ENCODE measurements around the gene STAT3.

GRCh38 chr17:42284024-42284369 lies 104.2 kb downstream of the STAT3 start:
- TF ChIP-seq CTCF (IDR thresholded peaks at IDR 0.05; ENCODE audit: low read depth, low read length, poor library complexity, severe bottlenecking) (no peak), EZH2phosphoT487 (IDR thresholded peaks at IDR 0.05; ENCODE audit: borderline replicate concordance, low read length) (no peak)

Data from DOHH2 (cell line).